HL-60 (cell line): Measurements from ENCODE around the gene TCHH.
"Not testable (repeated sequence)": the region's sequence is repeated elsewhere in the genome, so short reads cannot be mapped to it uniquely, and the experiment has no call there.

ENCODE experiments used
- DNase-seq, 2 experiments: peaks; one replicate each; pipeline ENCODE4 v3.0.0-alpha.2; 2010 to 2020; ENCODE audit warnings: low read depth in 1 of 2, low spot score in 1 of 2
- H3K27ac ChIP-seq: fragments of 250-450 bp; sonication (Bioruptor Pico); replicated peaks from 2 replicates; pipeline ENCODE4 v1.5.1; 2020; ENCODE audit warnings: mild to moderate bottlenecking, moderate library complexity
- H3K27me3 ChIP-seq: fragments of 250-450 bp; sonication (Bioruptor Pico); 2 replicates; pipeline ENCODE4 v1.5.1; 2021; ENCODE audit warnings: mild to moderate bottlenecking, moderate library complexity; ENCODE audit not compliant: insufficient read depth, poor library complexity, severe bottlenecking
- H3K4me3 ChIP-seq: replicated peaks from 2 replicates; pipeline ENCODE4 v1.5.1; 2011; ENCODE audit warnings: mild to moderate bottlenecking, control low read depth, low read length; ENCODE audit not compliant: insufficient read depth
- CTCF ChIP-seq: IDR thresholded peaks from one replicate; pipeline ENCODE4 v1.5.1; 2011; ENCODE audit warnings: low read length, control low read depth, inconsistent platforms; ENCODE audit not compliant: insufficient read depth
- GABPA ChIP-seq: IDR thresholded peaks from 2 replicates; pipeline ENCODE4 v1.6.1; 2012; ENCODE audit warnings: low read depth
- POLR2AphosphoS5 ChIP-seq: IDR thresholded peaks from 2 replicates; pipeline ENCODE4 v1.6.1; 2012; ENCODE audit warnings: low read depth
- REST ChIP-seq: IDR thresholded peaks from 2 replicates; pipeline ENCODE4 v1.6.1; 2012; ENCODE audit warnings: low read depth; ENCODE audit not compliant: insufficient replicate concordance
- SPI1 ChIP-seq: IDR thresholded peaks from 2 replicates; pipeline ENCODE4 v1.6.1; 2012; ENCODE audit warnings: low read depth, mild to moderate bottlenecking, borderline replicate concordance

The TCHH gene

GRCh38 chr1:152148981-152149380 lies 33.7 kb upstream of the TCHH start:
- TF ChIP-seq POLR2AphosphoS5: no peak
- TF ChIP-seq REST: no peak
- TF ChIP-seq CTCF: no peak
- TF ChIP-seq GABPA: no peak
- TF ChIP-seq SPI1: no peak
- Histone ChIP-seq H3K27ac (no peak overlapping the region), H3K27me3 (no peaks in the 10 kb centered on the region), H3K4me3 (no peak overlapping the region)
- DNase-seq: no peak

- H3K27ac ChIP-seq: no peak overlapping the region
- no peak overlapping the region for H3K4me3 ChIP-seq
- H3K27me3 ChIP-seq: no peaks in the 10 kb centered on the region
- TF ChIP-seq REST (no peak), GABPA (no peak), CTCF (no peak)
- no peak for DNase-seq
These were observed 32.8 kb upstream of the TCHH start for GRCh38 chr1:152148051-152148450.

- H3K4me3 ChIP-seq: no peak overlapping the region
- no peak for DNase-seq
- H3K27me3 ChIP-seq: no peaks in the 10 kb centered on the region
- TF ChIP-seq GABPA: no peak
- TF ChIP-seq POLR2AphosphoS5: no peak
- TF ChIP-seq CTCF: no peak
- no peak for TF ChIP-seq SPI1
- TF ChIP-seq REST: no peak
- no peak overlapping the region for H3K27ac ChIP-seq
These were observed 30.5 kb upstream of the TCHH start for GRCh38 chr1:152145769-152146168.

GRCh38 chr1:152144674-152145183 lies 29.5 kb upstream of the TCHH start:
- not testable (repeated sequence) for H3K27me3 ChIP-seq, H3K27ac ChIP-seq, DNase-seq, H3K4me3 ChIP-seq
